ENCODE measurements around the gene MYOCD.

Gene MYOCD

DNA sequence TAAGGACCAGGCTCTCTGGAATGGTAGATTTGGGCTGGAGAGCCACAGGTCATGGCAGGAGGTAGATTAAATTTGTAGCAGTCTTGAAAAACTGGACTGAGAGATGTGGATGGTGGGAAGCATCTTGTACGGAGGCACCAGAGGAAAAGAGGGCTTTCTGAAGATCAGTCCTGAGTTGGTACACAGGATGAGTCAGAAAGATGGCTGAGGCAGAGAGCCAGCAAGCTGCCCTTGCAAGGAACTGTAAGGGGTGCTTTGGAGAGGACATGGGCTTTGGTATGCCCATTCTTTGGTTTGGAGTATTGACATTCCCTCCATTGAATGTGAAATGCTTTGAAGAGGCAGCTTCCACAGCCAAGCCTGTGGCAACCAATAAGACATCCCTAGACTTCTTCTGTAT lies 55.9 kb downstream of the MYOCD start:
- no peak for DNase-seq

DNA sequence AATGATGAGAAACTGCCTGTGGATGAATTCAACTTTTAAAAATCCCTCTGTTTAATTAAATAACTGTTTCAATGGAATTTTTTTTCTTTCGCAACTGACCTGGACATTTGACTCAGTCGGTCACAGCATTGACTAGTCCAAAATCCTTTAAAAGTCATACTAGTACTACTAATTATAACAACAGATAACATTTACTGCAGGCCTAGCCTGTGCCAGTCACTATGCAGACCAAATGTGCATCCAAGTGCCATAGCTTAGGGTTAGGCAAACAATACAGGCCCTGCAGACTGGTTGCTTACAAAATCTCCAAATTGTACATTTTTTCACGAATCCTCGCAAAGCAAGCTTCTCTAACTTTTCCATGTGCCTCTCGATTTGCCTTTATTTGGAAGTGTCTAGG lies 56.6 kb downstream of the MYOCD start:
- no peak for DNase-seq

DNA sequence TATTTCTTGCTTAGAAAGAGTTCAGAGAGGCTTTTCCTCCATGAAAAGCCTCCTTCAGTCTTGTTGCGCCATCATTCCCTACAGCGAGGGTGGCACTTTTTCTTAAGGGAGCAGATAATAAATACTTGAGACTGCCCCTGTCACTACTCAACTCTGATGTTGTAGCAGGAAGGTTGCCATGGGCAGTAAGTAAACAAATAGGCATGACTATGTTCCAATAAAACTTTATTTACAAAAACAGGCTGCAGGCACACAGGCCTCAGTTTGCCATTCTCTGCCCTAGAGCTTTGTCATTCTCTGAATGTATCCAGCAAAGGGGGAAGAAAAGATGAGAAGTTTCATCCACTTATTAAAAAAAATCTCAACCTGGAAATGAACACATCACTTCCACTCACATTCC lies 60.4 kb downstream of the MYOCD start:
- no peak for DNase-seq

GRCh38 chr17:12727076-12727760 lies 61.5 kb downstream of the MYOCD start:
- no peak for DNase-seq

DNA sequence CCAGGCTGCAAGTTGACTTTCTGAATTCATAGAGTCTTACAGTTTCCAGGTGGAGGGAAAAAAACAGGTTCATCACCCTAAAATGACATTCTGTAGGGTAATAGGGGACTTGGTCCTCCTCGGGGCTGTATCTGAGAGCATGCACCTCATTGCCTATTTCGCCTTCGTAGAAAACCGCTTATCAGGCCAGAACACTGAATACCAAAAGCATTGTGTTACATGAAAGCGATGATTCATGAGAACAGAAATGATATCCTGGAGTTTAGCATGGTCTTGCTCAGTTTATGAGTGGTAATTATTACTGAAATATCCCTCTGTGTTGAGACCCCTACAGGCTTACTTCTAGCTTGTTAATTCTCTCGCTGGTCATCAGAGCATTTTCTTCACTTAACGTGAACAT lies 62.2 kb downstream of the MYOCD start:
- no peak for DNase-seq

DNA sequence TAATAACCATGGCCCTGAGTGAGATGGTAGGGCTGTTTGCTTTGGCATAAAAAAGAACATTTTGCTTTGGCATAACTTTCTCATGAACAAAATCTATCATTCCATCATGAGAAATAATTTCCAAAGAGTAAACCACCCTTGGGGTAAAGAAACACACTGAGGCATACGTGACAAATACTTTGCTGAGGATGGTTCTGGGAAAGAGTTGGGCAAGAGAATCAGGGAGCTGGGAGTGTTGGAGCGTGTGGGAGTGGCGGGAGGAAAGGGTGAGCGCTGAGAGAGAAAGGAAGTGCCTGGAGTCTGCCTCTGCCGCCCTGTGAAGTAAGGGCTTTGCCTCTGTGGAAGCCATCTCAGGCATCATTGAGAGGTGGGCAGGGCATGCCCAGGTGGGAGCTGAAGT lies 63.4 kb downstream of the MYOCD start:
- no peak for DNase-seq

- no peak for DNase-seq
These were observed 64.7 kb downstream of the MYOCD start for GRCh38 chr17:12730421-12730820.

DNA sequence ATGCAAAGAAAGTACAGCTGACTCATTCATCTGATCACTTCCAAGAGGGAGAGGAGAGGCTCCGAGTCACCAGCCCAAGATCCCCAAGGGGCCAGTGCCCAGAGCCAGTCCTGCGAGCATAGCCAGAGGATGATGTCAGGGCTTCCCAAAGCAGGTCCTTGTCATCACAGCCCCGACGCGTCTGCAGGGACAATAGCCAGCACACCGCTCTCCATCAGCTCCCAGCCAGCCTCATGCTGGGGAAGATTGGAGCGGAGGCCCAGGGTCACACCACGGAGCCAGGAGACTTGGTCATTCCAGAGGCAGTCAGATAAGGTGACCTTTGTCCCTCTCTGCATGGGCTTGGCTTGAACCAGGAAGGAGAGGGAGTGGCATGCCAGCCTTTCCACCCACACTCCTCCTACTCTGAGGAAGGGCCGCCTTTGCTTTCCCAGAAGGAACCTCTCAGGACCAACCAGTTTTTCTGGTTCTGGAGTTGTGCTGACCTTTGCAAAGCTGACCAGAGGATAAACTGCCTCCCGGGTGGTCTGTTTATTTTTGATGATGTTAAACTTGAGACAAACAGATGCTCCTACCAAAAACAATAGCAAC lies 65.3 kb downstream of the MYOCD start:
- no peak for DNase-seq

- no peak for DNase-seq
These were observed 66.1 kb downstream of the MYOCD start for GRCh38 chr17:12731839-12732238.

GRCh38 chr17:12732366-12732765 lies 66.7 kb downstream of the MYOCD start:
- no peak for DNase-seq

DNA sequence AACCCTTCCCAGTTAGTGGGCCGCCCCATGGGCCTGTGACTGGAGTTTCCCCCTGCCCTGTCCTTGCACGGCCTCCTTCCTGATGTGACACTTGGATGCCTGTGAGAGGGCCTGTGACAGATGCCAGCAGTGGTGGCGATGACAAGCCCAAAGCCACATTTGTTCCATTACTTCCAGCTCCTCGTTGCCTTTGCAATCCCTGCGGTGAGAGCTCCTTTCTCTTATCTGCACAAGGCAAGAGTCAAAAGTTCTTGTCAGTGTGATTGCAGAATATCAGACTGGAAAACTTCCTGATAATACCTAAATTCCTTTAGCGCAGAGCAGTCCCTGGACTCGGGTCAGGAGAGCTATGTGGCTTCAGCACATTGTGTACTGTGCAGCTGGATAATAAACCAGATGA lies 69.2 kb downstream of the MYOCD start:
- no peak for DNase-seq

- DNase-seq, result no peak
These were observed 69.8 kb downstream of the MYOCD start for GRCh38 chr17:12735517-12735916.

GRCh38 chr17:12736526-12736925 lies 70.8 kb downstream of the MYOCD start:
- no peak for DNase-seq

- DNase-seq, result no peak
These were observed 72.2 kb downstream of the MYOCD start for GRCh38 chr17:12737740-12738469.

- DNase-seq, result no peak
These were observed 72.9 kb downstream of the MYOCD start for GRCh38 chr17:12738624-12739023.

GRCh38 chr17:12739500-12739899 lies 73.8 kb downstream of the MYOCD start:
- no peak for DNase-seq

GRCh38 chr17:12743046-12743445 lies 77.4 kb downstream of the MYOCD start:
- DNase-seq, result no peak

- no peak for DNase-seq
These were observed 78.6 kb downstream of the MYOCD start for GRCh38 chr17:12744298-12744697.

DNA sequence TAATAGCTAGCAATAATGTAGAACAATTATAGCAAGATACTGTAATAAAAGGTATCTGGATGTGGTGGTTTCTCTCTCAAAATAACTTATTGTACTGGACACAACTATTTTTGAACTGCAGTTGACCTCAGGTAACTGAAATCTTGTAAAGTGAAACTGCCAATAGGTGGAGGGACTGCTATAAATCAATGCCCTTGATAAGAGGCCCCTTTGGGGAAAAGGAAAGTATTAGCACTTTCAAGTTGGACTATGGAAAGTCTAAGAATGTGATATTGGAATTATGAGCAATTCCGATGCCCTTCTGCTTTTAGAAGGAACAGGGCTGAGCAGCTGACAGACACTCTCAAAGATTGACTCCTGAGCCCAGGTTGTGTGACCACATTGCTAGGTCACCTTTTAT lies 79.1 kb downstream of the MYOCD start:
- no peak for DNase-seq

GRCh38 chr17:12745486-12745885 lies 79.8 kb downstream of the MYOCD start:
- DNase-seq, result no peak

DNA sequence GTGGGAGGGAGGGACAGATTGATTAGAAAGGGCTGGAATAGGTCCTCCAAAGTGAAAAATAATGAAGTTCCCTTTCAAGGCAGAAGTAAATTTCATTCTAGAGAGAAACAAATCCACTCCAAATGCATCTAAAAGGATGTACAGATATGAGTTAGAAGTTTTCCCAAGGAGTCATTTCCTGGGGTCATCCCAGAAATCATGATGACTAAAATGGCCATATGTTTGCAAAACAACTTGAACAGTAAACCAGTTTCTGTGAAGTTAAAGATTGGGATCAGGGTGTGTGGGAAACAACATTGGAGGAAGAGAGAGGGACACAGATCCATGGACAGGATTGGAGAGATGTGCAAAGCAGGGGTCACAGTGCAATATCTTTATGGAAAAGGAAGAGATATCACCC lies 91.1 kb downstream of the MYOCD start:
- no peak for DNase-seq

- no peak for DNase-seq
These were observed 93.4 kb downstream of the MYOCD start for GRCh38 chr17:12759090-12759489.

- DNase-seq, result no peak
These were observed 99.9 kb downstream of the MYOCD start for GRCh38 chr17:12765548-12765947.

DNA sequence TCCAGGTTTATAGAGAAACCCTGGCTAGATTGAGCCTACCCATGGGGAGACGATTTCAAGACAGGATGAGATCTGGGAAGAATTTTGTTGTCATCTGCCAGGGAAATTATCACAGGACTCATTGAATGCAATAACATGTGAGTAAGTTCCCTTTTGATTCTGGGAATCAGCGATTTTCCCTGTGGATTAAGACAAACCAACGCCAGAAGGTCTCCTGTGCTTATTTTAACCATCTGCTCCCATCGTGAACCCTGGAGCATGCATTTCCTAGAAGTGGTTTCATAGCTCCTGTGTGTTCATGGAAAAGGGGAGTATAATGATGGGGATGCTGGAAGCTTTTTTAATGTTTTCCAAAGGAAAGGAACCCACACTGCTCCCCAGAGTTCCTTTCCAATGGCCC lies 102.6 kb downstream of the MYOCD start:
- DNase-seq, result no peak

DNA sequence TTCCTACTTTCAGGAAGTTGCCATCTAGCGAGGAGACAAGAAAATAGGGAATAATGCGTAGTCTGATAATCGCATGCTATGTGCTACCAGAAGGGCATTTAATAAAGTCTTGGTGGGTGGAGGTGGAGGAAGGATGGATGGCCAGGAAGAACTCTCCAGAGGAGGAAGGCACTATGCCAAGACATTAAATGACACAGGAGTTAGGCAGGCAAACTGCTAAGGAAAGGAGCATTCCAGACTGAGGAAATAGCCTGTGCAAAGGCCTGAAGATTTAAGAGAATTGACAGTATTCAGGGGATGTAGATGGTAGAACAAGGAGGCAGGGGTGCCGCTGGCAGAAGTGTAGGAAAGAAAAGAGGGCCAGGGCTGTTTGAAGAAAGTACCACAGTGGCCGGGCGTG lies 104.3 kb downstream of the MYOCD start:
- DNase-seq, result no peak

Data from CD4-positive, alpha-beta T cell treated with Interleukin-4 for 4 hours (primary cell).